Neural crest cell (in vitro differentiated cells): ENCODE data around the gene FOXP1. TPM values are rescaled to one million over a fixed set of nuclear protein-coding genes. Genes with fewer than 3 reads are reported as not detected.

ENCODE experiments used
- DNase-seq: peaks from one replicate; pipeline ENCODE4 v3.0.0; 2021; ENCODE audit warnings: low read depth, mixed read lengths, low spot score
- H3K27ac Mint-ChIP-seq: one replicate; pipeline ENCODE4 v1.8.0; 2021; ENCODE audit warnings: mild to moderate bottlenecking, mixed read lengths; ENCODE audit not compliant: unreplicated experiment
- H3K27me3 Mint-ChIP-seq: 2 replicates; pipeline ENCODE4 v1.8.0; 2021; ENCODE audit warnings: low read depth, mild to moderate bottlenecking, mixed read lengths
- H3K36me3 Mint-ChIP-seq: 2 replicates; pipeline ENCODE4 v1.8.0; 2021; ENCODE audit warnings: low read depth, mild to moderate bottlenecking, mixed read lengths
- H3K4me1 Mint-ChIP-seq: 2 replicates; pipeline ENCODE4 v1.8.0; 2021; ENCODE audit warnings: mixed read lengths
- H3K4me3 Mint-ChIP-seq: one replicate; pipeline ENCODE4 v1.8.0; 2021; ENCODE audit warnings: mild to moderate bottlenecking, mixed read lengths
- H3K9me3 Mint-ChIP-seq: 2 replicates; pipeline ENCODE4 v1.8.0; 2021; ENCODE audit warnings: mixed read lengths
- total RNA-seq: library from RNA; stranded (reverse); gene quantifications from 2 replicates; pipeline ENCODE4 v1.2.1, GENCODE V29; 2021
- TF ChIP-seq, protein P1 (sequence below): fragments of 200-600 bp; sonication (generic); conservative IDR thresholded peaks from 2 replicates; pipeline ENCODE4 v1.5.0; 2021; ENCODE audit warnings: antibody characterized with exemption, mild to moderate bottlenecking

The FOXP1 gene
- total RNA-seq, 1 donor from 2014 or later: 22.8 TPM

GRCh38 chr3:71376503-71376902, 207.0 kb downstream of the FOXP1 start:
- Mint-ChIP-seq H3K9me3 (peaks cover 2% of the 10 kb centered on the region), H3K36me3 (peaks cover 3% of the 10 kb centered on the region)

DNA sequence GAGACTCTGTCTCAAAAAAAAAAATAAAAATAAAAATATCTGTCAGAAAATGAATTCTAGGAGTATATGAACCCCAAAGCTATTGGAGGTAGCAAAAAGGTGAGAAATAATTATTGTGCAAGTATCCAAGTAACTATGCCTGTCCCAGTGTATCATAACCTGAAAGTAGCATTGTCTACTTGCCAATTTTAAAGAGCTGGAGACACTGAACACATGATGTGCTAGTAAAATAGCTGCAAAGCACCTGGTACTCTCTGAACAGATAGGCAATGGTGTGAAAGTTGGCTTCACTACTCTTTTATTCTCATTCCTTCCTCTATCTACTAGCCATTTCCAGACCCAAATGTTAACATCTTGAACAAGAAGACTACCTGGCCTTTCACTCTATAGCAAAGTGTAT, 208.9 kb downstream of the FOXP1 start:
- Mint-ChIP-seq H3K9me3 (peaks cover 2% of the 10 kb centered on the region), H3K27ac (no peak overlapping the region), H3K4me3 (no peak overlapping the region), H3K27me3 (no peaks in the 10 kb centered on the region), H3K4me1 (peaks cover 31% of the 10 kb centered on the region), H3K36me3 (peaks cover 3% of the 10 kb centered on the region)
- TF ChIP-seq, protein P1, sequence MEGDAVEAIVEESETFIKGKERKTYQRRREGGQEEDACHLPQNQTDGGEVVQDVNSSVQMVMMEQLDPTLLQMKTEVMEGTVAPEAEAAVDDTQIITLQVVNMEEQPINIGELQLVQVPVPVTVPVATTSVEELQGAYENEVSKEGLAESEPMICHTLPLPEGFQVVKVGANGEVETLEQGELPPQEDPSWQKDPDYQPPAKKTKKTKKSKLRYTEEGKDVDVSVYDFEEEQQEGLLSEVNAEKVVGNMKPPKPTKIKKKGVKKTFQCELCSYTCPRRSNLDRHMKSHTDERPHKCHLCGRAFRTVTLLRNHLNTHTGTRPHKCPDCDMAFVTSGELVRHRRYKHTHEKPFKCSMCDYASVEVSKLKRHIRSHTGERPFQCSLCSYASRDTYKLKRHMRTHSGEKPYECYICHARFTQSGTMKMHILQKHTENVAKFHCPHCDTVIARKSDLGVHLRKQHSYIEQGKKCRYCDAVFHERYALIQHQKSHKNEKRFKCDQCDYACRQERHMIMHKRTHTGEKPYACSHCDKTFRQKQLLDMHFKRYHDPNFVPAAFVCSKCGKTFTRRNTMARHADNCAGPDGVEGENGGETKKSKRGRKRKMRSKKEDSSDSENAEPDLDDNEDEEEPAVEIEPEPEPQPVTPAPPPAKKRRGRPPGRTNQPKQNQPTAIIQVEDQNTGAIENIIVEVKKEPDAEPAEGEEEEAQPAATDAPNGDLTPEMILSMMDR: no peak
- DNase-seq: no peak

More at GRCh38 chr3:71376503-71376902, 207.0 kb downstream of the FOXP1 start:
- TF ChIP-seq, protein P1: no peak
- Mint-ChIP-seq H3K4me1 (peaks cover 27% of the 10 kb centered on the region), H3K27ac (no peak overlapping the region), H3K4me3 (no peak overlapping the region), H3K27me3 (no peaks in the 10 kb centered on the region)
- no peak for DNase-seq

GRCh38 chr3:71372911-71373637, 210.5 kb downstream of the FOXP1 start:
- Mint-ChIP-seq H3K9me3 (no peaks in the 10 kb centered on the region), H3K27me3 (no peaks in the 10 kb centered on the region), H3K4me1 (peaks cover 28% of the 10 kb centered on the region), H3K27ac (no peak overlapping the region), H3K36me3 (peaks cover 3% of the 10 kb centered on the region), H3K4me3 (no peak overlapping the region)
- no peak for DNase-seq
- TF ChIP-seq, protein P1: no peak

- no peak overlapping the region for H3K27ac Mint-ChIP-seq
- H3K9me3 Mint-ChIP-seq: no peaks in the 10 kb centered on the region
- DNase-seq: no peak
- TF ChIP-seq, protein P1: no peak
- H3K4me3 Mint-ChIP-seq: no peak overlapping the region
- peaks cover 3% of the 10 kb centered on the region for H3K36me3 Mint-ChIP-seq
- peaks cover 25% of the 10 kb centered on the region for H3K4me1 Mint-ChIP-seq
- H3K27me3 Mint-ChIP-seq: no peaks in the 10 kb centered on the region
These were observed 211.2 kb downstream of the FOXP1 start for GRCh38 chr3:71372241-71372768.

DNA sequence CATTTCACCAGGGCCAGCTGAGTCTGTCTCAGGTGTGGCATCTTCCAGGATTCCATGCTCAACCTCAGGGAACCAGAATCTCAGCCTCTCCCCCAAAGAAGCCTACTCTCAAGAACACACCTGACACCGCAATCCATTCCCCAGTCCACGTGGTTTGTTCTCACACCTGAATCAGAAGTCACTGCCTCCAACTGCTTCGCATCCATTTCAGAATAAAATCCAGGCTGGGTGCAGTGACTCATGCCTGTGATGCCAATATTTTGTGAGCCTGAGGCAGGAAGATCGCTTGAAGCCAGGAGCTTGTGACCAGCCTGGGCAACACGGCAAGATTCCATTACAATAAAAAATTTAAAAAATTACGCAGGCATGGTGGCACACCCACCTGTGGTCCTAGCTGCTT, 212.2 kb downstream of the FOXP1 start:
- no peak overlapping the region for H3K4me3 Mint-ChIP-seq
- TF ChIP-seq, protein P1: no peak
- H3K9me3 Mint-ChIP-seq: no peaks in the 10 kb centered on the region
- H3K4me1 Mint-ChIP-seq: peaks cover 31% of the 10 kb centered on the region
- no peak for DNase-seq
- H3K36me3 Mint-ChIP-seq: peaks cover 3% of the 10 kb centered on the region
- no peaks in the 10 kb centered on the region for H3K27me3 Mint-ChIP-seq
- H3K27ac Mint-ChIP-seq: no peak overlapping the region
